Fibroblast of lung (primary cell): ENCODE data around the gene OLAH. TPM values are rescaled to one million over a fixed set of nuclear protein-coding genes. Genes with fewer than 3 reads are reported as not detected.
"Not testable (repeated sequence)": the region's sequence is repeated elsewhere in the genome, so short reads cannot be mapped to it uniquely, and the experiment has no call there.

Source experiments
- DNase-seq, 2 donors: peaks; one replicate each; pipeline versions ENCODE4 v3.0.0 to v3.0.0-alpha.2; 2010; ENCODE audit warnings: low read depth in 2 of 2
- H2AFZ ChIP-seq: 2 replicates; pipeline ENCODE4 v1.5.1; 2012; ENCODE audit warnings: low read length, control low read depth, inconsistent platforms
- H3K27ac ChIP-seq: 2 replicates; pipeline ENCODE4 v1.5.1; 2011; ENCODE audit warnings: low read length, control low read depth; ENCODE audit not compliant: insufficient read depth
- H3K27me3 ChIP-seq: 2 replicates; pipeline ENCODE4 v1.5.1; 2011; ENCODE audit warnings: mild to moderate bottlenecking, low read length; ENCODE audit not compliant: control insufficient read depth, insufficient read depth
- H3K36me3 ChIP-seq: 2 replicates; pipeline ENCODE4 v1.5.1; 2011; ENCODE audit warnings: low read length; ENCODE audit not compliant: control insufficient read depth, insufficient read depth
- H3K4me1 ChIP-seq: 2 replicates; pipeline ENCODE4 v1.5.1; 2011; ENCODE audit warnings: low read length; ENCODE audit not compliant: control insufficient read depth, insufficient read depth; ENCODE audit errors: extremely low read depth
- H3K4me2 ChIP-seq: 2 replicates; pipeline ENCODE4 v1.5.1; 2011; ENCODE audit warnings: low read length, control low read depth; ENCODE audit not compliant: insufficient read depth; ENCODE audit errors: extremely low read depth
- H3K4me3 ChIP-seq, 4 experiments: fragments of 200-600 bp in 1 of 4; sonication (generic) in 1 of 4; replicated peaks in 1 of 4; 2 replicates each; pipeline ENCODE4 v1.5.1; 2011 to 2016; ENCODE audit warnings: low read length in 4 of 4, low read depth in 3 of 4, mild to moderate bottlenecking in 3 of 4, control low read depth in 2 of 4, inconsistent platforms in 1 of 4, mixed read lengths in 1 of 4; ENCODE audit not compliant: insufficient read depth in 1 of 4; ENCODE audit errors: control extremely low read depth in 1 of 4
- H3K79me2 ChIP-seq: 2 replicates; pipeline ENCODE4 v1.5.1; 2012; ENCODE audit warnings: mild to moderate bottlenecking, low read length, inconsistent platforms; ENCODE audit not compliant: control insufficient read depth, insufficient read depth
- H3K9ac ChIP-seq: 2 replicates; pipeline ENCODE4 v1.5.1; 2011; ENCODE audit warnings: mild to moderate bottlenecking, low read length, control low read depth; ENCODE audit not compliant: insufficient read depth
- H3K9me3 ChIP-seq: 2 replicates; pipeline ENCODE4 v1.5.1; 2012; ENCODE audit warnings: low read depth, low read length; ENCODE audit not compliant: control insufficient read depth, insufficient read depth
- H4K20me1 ChIP-seq: 2 replicates; pipeline ENCODE4 v1.5.1; 2011; ENCODE audit warnings: low read length; ENCODE audit not compliant: control insufficient read depth, insufficient read depth; ENCODE audit errors: extremely low read depth
- EZH2 ChIP-seq: IDR thresholded peaks from 2 replicates; pipeline ENCODE4 v1.5.1; 2012; ENCODE audit warnings: low read length, control low read depth, mild to moderate bottlenecking; ENCODE audit errors: missing control alignments
- polyA minus RNA-seq: library from RNA; depleted of rRNA, polyadenylated mRNA; stranded (reverse); fragments of >200 nt; gene quantifications from 2 replicates; pipeline ENCODE4 v1.2.3, GENCODE V29; 2011; ENCODE audit warnings: low replicate concordance
- polyA plus RNA-seq, 2 donors: library from polyadenylated mRNA; depleted of rRNA in 1 of 2; stranded (reverse) in 1 of 2; unstranded in 1 of 2; fragments of >200 nt; gene quantifications; 2 replicates each; pipeline ENCODE4 v1.2.1, GENCODE V29; 2011 to 2012; ENCODE audit warnings: missing spikeins in 1 of 2
- total RNA-seq: library from RNA; depleted of rRNA; stranded (reverse); fragments of >200 nt; gene quantifications from 2 replicates; pipeline ENCODE4 v1.2.1, GENCODE V29; 2014
- TF ChIP-seq, protein P1 (sequence below), 2 donors: IDR thresholded peaks in 1 of 2; conservative IDR thresholded peaks in 1 of 2; 1 replicate in 1 of 2; 2 replicates in 1 of 2; pipeline ENCODE4 v1.5.1; 2011 to 2012; ENCODE audit warnings: low read length in 2 of 2, control low read depth in 1 of 2, inconsistent platforms in 1 of 2, low read depth in 1 of 2, mild to moderate bottlenecking in 1 of 2

Gene OLAH
- total RNA-seq, result not detected in 2 replicates
- polyA plus RNA-seq, result 0.08 TPM in 1 of 2 replicates, not detected in the other
- polyA plus RNA-seq (2012), result not detected in 2 replicates
- polyA minus RNA-seq, result not detected in 2 replicates

DNA sequence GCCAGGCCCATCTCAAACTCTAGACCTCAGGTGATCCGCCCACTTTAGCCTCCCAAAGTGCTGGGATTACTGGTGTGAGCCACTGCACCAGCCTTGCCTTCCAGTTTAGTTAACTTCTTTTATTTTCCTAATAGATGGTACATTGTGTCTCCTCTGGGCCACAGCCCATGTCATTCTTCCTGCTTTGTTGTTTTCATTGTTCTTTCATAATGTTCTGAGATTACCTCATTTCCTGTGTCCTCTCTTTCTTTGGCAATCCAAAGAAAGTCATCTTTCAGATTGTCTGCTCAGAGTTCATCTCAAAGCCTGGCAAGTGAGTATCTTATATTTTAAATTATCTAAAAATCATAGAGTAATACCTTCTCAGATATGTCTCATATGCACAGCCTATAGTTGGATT lies at the start of gene OLAH:
TSS of gene OLAH (plus strand) at position 270 of the 400 bp plus-strand sequence. CDS start 3,346 bp downstream, outside the sequence.
- Histone ChIP-seq H3K9ac (no peak within 1 kb of the TSS), H4K20me1 (no peaks in the 10 kb centered on the region), H3K4me2 (no peak within 1 kb of the TSS), H3K27me3 (peaks cover 2% of the 10 kb centered on the region), H3K79me2 (no peaks in the 10 kb centered on the region), H3K4me1 (no peaks in the 10 kb centered on the region), H2AFZ (no peak within 1 kb of the TSS), H3K36me3 (no peaks in the 10 kb centered on the region), H3K9me3 (no peaks in the 10 kb centered on the region), H3K4me3 (no peak within 1 kb of the TSS), H3K27ac (no peak within 1 kb of the TSS)
- TF ChIP-seq, protein P1, sequence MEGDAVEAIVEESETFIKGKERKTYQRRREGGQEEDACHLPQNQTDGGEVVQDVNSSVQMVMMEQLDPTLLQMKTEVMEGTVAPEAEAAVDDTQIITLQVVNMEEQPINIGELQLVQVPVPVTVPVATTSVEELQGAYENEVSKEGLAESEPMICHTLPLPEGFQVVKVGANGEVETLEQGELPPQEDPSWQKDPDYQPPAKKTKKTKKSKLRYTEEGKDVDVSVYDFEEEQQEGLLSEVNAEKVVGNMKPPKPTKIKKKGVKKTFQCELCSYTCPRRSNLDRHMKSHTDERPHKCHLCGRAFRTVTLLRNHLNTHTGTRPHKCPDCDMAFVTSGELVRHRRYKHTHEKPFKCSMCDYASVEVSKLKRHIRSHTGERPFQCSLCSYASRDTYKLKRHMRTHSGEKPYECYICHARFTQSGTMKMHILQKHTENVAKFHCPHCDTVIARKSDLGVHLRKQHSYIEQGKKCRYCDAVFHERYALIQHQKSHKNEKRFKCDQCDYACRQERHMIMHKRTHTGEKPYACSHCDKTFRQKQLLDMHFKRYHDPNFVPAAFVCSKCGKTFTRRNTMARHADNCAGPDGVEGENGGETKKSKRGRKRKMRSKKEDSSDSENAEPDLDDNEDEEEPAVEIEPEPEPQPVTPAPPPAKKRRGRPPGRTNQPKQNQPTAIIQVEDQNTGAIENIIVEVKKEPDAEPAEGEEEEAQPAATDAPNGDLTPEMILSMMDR (conservative IDR thresholded peaks at IDR 0.05 in 1 of 2, IDR thresholded peaks at IDR 0.05 in 1 of 2; ENCODE audit: low read depth in 1 of 2, low read length in 2 of 2), result no peak
- TF ChIP-seq EZH2, result no peak
- DNase-seq, result peak in 1 of 2 donors; percentile 9

DNA sequence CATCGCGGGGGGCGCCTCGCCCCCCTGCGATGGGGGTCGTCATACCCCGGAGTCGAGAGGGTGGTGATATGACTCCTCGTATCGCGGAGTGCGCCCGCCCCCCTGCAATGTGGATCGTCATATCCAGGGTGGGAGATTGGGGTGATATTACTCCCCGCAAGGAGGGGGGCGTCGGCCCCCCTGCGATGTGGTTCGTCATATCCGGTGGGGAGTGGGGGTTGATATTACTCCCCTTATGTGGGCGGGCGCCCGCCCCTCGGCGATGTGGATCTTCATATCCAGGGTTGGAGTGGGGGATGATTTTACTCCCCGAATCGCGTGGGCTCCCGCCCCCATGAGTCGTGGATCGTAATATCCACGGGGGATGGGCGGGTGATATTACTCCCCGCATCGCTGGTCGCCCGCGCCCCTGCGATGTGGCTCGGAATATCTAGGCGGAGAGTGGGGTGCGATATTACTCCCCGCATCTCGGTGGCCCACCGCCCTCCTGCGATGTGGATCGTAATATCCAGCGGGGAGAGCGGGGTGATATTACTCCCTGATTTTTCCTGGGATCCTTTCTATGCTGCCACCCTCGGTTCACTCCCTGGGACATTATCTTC lies 47.7 kb upstream of the OLAH start:
- Histone ChIP-seq H3K36me3 (no peaks in the 10 kb centered on the region), H2AFZ (no peak overlapping the region), H3K9ac (no peak overlapping the region), H3K27ac (no peak overlapping the region), H3K4me2 (no peak overlapping the region), H3K4me1 (no peaks in the 10 kb centered on the region), H3K79me2 (no peaks in the 10 kb centered on the region), H4K20me1 (no peaks in the 10 kb centered on the region), H3K9me3 (no peaks in the 10 kb centered on the region), H3K27me3 (no peaks in the 10 kb centered on the region), H3K4me3 (peak overlapping the region in 1 of 4 experiments; percentile 38)
- no peak for TF ChIP-seq EZH2
- TF ChIP-seq, protein P1 (conservative IDR thresholded peaks at IDR 0.05 in 1 of 2, IDR thresholded peaks at IDR 0.05 in 1 of 2; ENCODE audit: low read depth in 1 of 2, low read length in 2 of 2), result no peak
- DNase-seq, result peak in 1 of 2 donors; percentile 1

DNA sequence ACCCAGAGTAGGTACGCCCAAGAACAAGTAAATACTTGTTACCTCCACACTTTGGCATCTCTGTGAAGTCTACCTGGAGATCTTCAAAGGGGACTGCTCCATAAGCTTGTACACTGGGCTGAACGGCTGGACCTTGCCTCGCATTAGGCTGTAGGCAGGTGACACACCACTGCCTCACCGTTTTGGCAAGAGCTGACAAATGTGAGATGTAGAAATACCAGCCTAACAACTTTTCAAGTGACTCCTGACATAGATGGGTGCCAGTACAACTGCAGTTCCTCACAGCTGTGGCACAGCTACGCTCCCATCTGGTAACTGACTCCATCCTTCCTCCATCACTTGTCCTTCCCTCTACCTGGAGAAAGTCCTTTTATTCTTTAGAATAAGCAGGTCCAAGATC lies 30.2 kb upstream of the OLAH start:
- not testable (repeated sequence) for H3K9me3 ChIP-seq, H3K9ac ChIP-seq, H3K79me2 ChIP-seq, H2AFZ ChIP-seq, H3K4me3 ChIP-seq, DNase-seq, H3K27me3 ChIP-seq, H4K20me1 ChIP-seq, H3K4me1 ChIP-seq, H3K4me2 ChIP-seq, H3K27ac ChIP-seq, H3K36me3 ChIP-seq
